CD4-positive, alpha-beta T cell treated with Interleukin-15 for 1 hour (primary cell): Measurements from ENCODE around the gene FOXA2.

Experiments used
- DNase-seq: peaks from one replicate; pipeline ENCODE4 v3.0.0-alpha.2; 2020

The FOXA2 gene

DNA sequence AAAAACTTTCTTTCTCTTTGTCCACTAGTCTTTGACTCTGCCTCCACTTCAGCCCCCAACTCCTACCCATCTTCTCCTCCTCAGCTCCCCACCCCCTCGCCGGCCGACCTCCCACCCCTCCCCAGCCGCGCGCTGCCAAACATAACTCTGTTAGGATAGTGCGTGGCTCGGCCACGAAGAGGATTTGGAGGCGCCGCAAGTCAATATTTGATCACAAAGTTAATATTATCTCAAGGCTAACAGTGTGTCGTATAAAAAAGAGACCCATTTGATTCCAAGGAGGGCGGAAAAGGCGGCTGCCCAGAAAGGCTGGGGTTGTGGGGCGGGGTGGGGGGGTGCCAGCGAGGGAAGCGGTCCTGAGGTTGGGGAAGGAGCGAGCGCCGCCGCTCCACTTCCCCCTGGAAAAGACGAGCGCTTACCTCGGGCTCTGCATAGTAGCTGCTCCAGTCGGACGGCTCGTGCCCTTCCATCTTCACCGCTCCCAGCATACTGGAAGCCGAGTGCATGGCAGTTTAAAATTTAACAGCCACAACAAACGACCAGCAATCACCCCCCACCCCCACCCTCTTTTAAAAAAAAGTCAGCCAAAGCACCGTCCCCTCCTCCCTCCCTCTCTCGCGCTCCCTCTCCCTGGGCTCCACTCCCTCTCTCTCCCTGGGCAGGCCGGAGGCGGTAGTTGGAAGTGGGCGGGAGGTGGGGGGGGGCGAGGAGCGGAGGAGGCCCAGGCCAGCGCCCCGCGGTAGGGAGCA, 425 bp downstream of the FOXA2 start:
- DNase-seq = no peak

DNA sequence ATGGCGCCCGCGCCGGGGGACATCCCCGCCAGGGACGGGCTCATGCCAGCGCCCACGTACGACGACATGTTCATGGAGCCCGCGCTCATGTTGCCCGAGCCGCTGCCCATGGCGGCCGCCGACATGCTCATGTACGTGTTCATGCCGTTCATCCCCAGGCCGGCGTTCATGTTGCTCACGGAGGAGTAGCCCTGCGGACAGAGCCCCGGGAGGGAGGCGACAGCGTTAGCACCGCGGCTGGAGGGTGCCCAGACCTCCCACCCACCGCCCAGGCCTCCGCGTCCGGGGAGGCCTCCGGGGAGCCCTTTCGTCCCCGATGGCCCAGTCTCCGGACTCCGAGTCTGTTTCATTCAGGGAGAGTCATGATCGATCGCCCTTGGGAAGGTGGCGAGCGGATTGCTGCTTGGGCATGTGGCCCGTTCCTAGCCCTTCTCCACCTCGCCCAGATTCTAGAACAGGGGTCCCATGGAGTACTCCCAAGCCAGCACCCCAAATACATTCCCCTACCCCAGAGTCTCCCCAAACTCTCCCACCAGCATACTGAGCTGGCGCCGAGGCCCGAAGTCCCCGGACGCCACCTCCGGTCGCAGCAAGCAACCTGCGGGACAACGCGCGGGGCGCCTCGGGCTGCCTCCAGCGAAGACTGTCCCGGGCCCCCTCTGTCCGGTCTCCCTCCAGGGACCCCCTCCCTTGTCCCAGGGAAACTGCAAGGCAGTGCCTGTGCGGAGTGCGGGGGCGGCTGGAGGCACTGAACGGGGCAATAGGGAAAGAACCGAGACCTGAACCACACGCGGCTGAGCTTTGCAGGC, 1.2 kb downstream of the FOXA2 start:
- no peak for DNase-seq

DNA sequence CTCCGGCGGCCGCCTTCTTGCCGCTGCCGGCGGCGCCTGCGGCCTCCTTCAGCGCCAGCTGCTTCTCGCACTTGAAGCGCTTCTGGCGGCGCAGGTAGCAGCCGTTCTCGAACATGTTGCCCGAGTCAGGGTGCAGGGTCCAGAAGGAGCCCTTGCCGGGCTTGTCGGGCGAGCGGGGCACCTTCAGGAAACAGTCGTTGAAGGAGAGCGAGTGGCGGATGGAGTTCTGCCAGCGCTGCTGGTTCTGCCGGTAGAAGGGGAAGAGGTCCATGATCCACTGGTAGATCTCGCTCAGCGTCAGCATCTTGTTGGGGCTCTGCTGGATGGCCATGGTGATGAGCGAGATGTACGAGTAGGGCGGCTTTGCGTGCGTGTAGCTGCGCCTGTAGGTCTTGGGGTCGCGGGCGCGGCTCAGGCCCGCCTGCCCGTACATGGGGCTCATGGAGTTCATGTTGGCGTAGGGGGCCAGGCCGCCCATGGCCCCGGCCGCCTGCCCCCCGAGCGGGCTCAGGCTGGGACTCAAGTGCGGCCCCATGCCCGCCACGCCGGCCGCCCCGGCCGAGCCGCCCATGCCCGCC, 1.9 kb downstream of the FOXA2 start:
- DNase-seq = no peak

DNA sequence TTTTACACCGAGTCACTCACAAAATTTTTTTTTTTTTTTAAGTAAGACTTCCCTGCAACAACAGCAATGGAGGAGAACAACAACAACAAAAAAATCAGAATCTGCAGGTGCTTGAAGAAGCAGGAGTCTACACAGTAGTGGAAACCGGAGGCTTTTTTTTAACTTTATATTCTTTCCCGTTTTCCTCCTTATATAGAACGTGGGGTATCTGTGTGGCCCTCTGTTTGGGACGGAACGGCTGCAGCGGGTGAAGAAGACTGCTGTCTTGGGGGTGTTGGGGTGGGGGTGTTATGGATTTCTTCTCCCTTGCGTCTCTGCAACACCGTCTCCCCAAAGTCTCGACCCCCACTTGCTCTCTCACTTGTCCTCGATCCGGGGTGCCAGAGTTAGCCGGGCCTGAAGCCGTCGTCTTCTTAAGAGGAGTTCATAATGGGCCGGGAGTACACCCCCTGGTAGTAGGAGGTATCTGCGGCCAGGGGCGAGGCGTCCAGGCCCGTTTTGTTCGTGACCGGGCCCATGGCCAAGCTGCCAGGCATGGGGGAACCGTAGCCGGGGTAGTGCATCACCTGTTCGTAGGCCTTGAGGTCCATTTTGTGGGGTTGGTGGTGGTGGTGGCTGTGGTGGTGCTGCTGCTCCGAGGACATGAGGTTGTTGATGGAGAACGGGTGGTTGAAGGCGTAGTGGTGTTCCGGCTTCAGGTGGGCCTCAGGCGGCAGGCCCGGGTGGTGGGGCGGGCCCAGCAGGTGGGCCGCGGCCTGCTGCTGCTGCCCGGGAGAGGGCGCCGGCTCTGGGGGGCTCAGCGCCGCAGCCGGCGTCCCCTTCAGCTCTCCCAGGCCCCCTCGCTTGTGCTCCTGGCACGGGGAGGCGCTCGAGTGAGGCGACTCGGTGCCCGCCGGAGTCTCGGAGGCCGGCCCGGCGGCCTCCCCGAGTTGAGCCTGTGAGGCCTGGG, 2.7 kb downstream of the FOXA2 start:
- no peak for DNase-seq

DNA sequence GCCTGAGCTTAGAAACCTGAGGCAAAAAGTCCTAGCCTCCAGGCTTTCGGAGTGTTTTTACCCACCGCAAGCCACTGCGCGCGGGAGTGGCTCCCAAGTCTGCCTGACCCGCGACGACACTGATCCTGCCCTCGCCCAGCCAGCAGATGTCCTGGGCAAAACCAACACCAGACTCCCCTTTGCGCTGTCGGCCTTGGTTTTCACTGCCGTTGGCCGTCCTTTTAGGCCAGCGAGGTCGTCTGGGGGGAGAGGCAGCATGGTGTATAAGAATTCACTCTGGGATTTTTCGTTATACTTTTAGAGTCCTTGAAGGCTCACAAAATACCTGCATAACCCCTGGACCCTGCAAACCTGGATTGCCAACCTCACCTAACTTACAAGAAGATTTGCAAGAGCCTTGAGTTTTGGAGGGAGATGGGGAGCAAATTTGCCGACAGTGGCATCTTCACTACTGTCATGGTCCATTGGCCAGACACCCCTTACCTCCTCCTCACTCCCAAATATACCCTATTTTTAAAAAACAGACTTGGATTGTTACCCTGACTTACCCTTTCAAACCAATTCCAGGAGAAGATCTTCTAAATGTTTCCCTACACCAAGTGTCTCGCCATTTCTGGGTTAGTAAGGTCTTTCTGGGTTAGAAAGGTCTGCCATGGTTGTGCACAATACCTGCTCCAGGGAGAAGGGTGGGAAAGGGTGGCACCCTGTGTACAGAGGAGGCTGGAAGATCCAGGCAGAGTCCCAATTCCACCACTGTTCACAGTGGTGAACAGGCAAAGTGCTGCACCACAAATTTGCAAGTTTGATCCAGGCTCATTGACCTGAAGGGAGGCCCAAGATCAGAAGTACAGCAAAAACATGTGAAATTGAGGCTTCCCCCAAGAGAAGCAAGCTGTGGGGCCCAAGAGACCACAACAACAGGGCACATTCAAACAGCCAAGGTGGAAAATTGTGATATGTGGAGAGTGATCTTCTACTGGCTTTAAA, 4.4 kb downstream of the FOXA2 start:
- no peak for DNase-seq

DNA sequence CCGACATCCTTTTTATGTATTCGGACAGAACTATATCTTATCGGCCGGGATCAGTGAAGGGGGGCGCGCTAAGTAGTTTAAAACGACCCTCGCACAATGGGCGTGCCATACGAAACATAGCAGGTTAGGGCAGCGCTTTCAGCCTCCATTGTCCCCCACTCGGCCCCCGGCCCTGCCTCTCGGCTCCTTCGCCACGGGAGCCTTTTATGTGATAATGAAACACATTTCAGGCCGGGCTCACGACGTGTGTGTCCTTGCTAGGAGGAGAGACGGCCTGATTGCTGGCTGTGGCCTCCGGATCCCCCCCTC, 5.3 kb downstream of the FOXA2 start:
- DNase-seq = no peak

DNA sequence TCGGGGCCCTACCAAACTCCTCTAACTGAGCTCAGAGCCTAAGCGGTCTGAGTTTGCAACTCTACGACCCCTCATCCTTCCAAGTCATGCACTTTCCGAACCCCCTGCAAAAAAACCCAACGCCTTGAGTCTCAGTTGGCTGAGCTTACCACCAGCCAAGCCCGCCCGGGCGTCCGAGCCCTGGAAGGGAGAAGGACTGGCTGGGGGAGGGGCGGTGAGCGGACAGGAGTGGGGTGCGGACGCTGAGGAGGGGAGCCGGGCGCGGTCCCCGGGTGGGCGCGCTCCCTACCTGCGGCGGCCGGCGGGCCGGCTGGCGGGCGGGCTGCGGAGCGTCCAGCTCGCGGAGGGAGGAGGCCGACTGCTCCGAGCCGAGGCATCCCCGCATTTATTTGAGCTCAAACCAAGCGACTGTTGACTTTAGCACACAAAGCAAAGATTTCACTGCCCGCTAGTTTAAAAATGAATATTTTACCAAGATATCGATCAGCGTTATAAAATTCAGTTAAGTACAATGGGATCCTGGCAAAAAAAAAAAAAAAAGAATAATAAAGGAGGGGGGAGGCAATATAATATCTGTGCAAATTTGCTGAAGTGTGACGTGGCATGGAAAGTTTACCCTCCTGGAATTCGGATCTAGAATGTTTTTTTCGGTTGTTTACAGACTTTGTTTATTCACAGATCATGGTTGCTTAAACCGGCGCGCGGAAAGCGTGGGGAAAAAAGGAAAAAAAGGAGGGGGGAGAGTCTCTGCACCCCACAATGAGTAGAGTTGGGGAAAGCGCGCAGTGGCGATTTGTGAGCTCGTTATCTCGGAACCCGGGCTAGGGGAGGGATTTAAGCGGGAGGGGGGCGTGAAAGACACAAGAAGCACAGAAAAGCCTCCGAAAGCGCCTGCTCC, 5.9 kb downstream of the FOXA2 start:
- no peak for DNase-seq

DNA sequence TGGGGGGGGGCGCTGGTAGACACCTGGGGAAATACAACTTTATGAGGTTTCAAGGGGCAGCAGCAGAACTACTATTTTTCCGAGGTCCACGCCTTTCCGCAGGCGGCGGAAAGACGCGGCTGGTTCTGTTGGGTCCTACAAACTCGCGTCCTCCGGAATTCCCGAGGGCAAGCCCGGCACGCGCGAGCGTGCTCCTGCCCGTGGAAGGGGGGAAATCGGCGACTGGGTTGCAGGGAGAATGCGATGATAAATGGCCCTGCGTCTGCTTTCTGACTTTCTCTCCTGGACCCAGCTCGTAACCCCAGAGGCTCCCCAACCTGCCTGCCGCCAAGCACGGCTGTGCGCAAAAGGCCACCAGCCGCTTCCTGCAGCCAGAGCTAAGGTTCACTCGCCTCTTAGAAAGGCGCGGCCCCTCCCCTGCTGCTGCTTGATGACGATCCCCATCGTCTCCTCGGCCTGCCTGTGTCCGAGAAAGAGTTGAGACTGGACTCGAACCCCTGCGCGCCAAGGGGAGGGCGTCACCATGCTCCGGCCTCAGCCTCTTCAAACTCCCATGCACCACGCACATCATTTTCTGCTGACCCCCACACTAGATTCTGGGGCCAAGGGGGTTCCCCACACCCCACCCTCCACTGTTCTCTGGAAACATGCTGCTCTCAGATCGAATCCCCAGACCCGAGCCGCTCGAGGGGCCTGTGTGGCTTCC, 6.7 kb downstream of the FOXA2 start:
- DNase-seq = no peak

DNA sequence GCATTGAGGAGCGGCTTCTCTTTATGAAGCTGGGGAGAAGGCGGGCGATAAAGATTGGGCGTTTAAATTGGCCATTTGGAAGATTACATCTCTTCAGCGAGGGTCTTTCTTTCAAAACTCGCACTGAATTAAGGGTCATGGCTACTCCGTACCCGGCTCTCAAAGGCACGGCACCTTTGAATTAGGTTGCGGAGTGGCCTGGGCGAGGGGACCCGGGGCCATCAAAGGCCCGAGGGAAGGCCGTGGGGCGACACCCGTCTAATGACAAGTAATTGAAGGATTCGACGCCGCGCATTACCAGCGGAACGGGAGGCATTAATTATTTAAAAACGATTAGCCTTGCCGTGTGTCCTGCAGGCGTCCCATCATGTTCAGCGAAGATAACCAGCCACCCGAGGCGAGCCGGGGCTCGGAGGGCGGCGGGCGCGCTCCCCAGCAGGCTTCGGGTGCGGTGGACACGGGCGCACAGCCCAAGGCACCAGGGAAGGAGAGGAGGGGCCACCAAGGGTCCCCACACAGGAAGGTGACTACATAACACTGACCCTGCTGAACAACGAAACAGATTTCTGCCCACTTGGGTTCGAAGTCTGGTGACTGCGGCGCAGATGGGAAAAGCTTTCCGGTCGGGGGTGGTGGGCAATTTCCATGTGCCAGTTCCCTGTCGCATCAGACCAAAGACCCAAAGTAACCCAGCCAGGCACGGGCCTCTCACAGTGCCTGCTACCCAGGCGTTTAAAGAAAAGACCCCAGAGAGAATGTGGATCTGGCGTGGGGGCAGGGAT, 7.4 kb downstream of the FOXA2 start:
- DNase-seq = no peak

DNA sequence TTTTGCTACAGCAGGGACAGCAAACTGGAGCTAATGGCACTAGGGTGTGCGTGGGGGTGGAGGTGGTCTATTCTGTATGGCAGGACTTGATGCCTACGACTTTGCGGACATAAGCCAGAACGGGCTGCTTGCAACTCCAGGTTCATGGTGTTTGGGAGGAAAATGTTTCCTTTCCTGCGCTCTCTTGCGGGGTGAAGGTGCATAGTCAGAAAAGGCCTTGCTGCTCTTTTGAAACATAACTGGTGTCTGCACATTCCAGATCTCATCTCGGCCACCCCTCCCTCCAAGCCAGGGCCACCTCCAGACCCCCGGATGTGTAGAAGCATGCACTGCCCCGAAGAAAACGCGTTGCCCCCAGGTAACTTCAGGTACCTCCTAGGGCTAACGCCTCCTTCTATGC, 8.1 kb downstream of the FOXA2 start:
- DNase-seq = no peak

DNA sequence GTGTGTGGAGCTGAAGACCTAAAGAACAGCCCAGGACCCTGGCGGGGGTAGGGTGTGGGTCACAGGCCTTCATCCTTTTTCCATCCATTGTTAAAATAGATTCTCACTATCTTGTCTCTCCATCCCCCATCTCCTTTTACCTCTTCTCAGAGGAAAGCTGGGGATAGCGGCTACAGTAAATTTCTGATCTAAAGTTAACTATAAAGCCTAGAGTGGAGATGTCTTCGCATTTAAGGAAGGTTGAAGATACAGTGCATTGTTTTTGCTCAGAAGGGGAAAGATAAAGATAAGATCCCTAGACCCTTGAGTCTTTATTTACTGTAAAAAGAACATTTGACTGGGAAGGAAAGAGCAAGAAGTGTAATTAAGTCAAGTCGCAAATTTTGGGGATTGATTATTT, 8.6 kb downstream of the FOXA2 start:
- DNase-seq = no peak

DNA sequence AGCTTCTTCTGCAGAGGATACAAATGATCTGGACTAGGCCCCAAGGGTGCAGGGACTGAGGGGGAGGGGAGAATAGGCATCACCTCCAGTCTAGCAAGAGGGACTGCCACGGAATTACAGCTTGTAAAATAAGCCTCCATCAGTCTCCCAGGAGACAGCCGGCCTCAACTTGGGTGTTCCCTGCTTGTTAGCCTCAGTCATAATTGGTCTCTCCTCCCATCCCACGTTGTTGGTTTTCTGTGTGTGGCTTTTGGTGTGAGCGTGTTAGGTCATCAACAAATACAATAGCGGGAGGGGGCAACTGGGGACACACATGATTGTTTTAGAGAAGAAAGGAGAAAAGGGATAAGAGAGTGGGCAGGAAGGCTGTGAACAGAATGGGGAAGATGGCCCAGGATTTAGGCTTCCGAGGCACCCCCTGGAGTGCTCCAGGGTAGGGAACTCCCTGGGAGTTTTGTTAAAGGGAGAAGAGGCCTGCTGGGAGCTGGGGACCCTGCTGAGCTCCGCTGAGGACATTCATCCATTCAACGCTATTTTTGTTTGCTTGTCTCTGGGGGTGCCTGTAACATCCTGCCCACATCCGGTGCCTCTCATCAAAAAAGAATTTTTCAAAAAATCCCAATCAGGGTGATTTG, 9.2 kb downstream of the FOXA2 start:
- DNase-seq = no peak

DNA sequence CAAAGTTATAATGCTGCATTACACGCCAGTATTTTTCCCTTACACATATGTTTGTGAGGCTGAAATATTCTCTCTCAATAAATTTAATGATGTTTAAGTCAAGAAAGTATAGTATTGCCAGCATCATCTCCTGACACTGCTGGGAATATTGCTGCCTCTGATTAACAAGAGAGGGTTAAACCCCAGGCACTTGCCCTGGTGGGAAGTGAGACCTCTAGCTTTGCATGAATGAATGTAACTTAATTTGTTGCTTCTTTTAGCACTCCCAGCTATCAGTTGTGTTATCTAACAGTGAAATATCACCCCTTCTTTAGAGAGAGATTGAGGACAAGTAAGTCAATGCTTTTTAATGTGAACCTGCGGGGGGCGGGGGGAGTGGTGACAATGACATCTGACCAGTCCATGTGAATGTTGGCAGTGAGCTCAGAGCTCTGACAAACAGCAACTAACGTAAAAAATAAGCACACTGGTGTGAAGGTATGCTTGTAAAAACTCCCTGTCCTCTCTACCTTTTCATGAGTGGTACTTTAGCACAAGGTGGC, 9.8 kb downstream of the FOXA2 start:
- DNase-seq = no peak

DNA sequence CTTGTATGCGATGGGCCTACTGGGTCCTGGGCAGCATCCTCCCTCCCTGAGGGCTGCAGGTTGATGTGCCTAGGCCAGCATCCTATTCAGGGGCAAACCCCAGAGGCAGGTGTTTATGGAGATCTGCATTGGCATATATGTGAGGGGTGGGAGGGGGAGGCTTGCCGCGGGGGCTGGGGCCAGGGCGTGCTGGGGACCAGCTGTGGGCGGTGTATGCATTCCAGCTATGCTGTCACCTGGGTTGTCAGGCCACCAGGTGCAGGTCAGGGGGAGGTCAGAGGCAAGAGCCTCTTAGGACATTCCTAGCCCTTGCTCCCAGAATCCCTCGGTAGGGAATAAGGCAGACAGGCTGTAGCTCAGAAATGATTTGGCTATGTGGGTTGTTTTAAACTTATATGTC, 11.9 kb downstream of the FOXA2 start:
- DNase-seq = no peak

DNA sequence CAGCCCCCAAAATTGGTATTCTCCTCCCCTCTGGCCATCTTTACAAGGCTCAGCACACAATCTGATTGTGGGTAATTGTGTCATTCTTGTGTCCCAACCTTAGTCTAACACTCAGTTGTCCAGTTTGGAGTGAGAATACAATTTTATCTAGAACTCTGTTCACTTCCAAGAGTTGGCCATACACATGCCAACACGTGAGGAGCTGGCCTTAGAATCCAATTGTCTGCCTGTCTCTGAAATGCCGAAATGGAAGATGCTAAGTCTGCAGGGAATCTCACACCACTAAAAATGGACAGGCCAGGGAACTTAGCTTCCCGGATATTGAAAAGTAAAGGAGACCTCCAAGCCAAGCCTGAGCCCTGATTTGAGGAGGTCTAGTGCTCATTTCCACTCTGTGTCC, 12.3 kb downstream of the FOXA2 start:
- no peak for DNase-seq

DNA sequence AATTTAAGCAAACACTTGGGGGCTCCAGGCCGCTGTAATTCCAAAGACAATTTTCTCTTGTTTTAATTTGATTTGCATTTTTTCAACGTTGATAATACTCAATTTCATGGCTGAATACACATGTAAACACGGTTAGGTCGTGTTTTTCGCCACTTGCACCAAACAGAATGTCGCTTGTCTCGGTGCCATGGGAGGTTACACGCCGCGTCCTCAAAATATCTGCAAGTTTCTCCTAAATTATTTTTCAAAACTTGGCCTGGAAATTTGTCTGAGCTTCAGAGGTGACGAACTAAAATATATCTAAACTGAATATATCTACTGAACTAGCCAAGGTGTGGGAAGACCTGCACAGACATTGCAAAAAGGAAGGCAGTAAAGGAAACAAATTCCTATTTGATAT, 15.0 kb downstream of the FOXA2 start:
- no peak for DNase-seq

DNA sequence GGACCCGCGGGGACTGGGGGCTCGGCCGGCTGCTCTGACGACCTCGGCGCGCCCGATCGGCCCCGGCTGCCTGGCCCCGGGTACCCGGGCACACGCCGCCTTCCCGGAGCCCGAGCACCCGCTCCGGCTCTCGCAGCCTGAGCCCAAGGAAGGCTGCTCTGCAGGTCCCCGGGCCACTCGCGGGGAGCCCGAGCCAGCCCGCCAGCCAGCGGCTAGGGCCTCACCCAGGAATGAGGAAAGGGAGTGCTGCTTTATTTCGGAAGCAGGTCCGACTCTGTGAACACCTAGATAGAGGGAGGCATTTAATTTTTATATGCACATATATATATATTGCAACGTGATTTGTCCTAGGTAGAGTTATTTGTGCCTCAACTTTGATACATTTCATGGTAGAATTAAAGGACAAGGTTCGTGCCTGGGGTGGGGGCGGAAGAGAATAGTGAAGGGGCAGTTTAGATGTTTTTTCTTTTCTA, 15.5 kb downstream of the FOXA2 start:
- no peak for DNase-seq
